LNCAP (cell line): ENCODE results near the gene CCDC146.

ENCODE experiments used
- CTCF ChIP-seq: fragments of 450-650 bp; IDR thresholded peaks from 2 replicates; pipeline ENCODE4 v1.5.1; 2017; ENCODE audit warnings: mild to moderate bottlenecking

CCDC146 gene

GRCh38 chr7:77242554-77242953 lies 120.1 kb downstream of the CCDC146 start:
- no peak for TF ChIP-seq CTCF

- no peak for TF ChIP-seq CTCF
These were observed 122.0 kb downstream of the CCDC146 start for GRCh38 chr7:77244222-77244934.

GRCh38 chr7:77245015-77245755 lies 122.8 kb downstream of the CCDC146 start:
- no peak for TF ChIP-seq CTCF

GRCh38 chr7:77246026-77246640 lies 123.7 kb downstream of the CCDC146 start:
- TF ChIP-seq CTCF: no peak

GRCh38 chr7:77247206-77247850 lies 124.9 kb downstream of the CCDC146 start:
- peak; percentile 85 for TF ChIP-seq CTCF

- TF ChIP-seq CTCF: no peak
These were observed 125.7 kb downstream of the CCDC146 start for GRCh38 chr7:77248154-77248553.

GRCh38 chr7:77252506-77252905 lies 130.1 kb downstream of the CCDC146 start:
- TF ChIP-seq CTCF: no peak
